Suprapubic skin (tissue), 3 donors: ENCODE results near the gene SH3GL1.

Source experiments
- EP300 ChIP-seq: sonication (generic); formaldehyde crosslinking; IDR thresholded peaks from one replicate; pipeline ENCODE4 v1.6.1; 2017; ENCODE audit warnings: antibody characterized with exemption
- TF ChIP-seq, protein P1 (sequence below), 2 donors: fragments of 200-600 bp in 1 of 2; fragments of 450-650 bp in 1 of 2; sonication (generic) in 1 of 2; IDR thresholded peaks; one replicate each; pipeline ENCODE4 v1.5.1; 2016 to 2019; ENCODE audit warnings: antibody characterized with exemption in 2 of 2, mild to moderate bottlenecking in 1 of 2, moderate library complexity in 1 of 2

DNA sequence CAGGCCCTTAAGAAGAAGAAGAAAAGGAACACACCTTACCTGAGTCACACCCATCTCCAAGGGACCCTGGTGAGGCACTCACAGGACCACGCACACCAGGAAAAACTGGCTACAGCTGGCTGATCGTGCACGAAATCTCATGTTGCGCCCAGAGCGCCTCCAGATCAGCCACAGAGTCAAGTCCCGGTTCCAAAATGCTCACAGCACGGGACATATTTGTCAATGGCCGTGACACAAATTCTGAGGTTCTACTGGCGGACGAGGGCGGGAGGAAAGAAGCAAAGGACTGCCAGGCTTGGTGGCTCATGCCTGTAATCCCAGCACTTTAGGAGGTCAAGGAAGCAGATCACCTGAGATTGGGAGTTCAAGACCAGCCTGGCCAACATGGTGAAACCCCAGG, 21.5 kb downstream of the SH3GL1 start:
- TF ChIP-seq EP300: no peak
- TF ChIP-seq, protein P1, sequence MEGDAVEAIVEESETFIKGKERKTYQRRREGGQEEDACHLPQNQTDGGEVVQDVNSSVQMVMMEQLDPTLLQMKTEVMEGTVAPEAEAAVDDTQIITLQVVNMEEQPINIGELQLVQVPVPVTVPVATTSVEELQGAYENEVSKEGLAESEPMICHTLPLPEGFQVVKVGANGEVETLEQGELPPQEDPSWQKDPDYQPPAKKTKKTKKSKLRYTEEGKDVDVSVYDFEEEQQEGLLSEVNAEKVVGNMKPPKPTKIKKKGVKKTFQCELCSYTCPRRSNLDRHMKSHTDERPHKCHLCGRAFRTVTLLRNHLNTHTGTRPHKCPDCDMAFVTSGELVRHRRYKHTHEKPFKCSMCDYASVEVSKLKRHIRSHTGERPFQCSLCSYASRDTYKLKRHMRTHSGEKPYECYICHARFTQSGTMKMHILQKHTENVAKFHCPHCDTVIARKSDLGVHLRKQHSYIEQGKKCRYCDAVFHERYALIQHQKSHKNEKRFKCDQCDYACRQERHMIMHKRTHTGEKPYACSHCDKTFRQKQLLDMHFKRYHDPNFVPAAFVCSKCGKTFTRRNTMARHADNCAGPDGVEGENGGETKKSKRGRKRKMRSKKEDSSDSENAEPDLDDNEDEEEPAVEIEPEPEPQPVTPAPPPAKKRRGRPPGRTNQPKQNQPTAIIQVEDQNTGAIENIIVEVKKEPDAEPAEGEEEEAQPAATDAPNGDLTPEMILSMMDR (IDR thresholded peaks at IDR 0.05): no peak
